ENCODE measurements around the gene PDZRN4. TPM values are rescaled to one million over a fixed set of nuclear protein-coding genes. Genes with fewer than 3 reads are reported as not detected.

Gene PDZRN4
- total and polyA plus RNA-seq, 2 experiments from 2014 or later = 0.90 TPM; not detected in 1

DNA sequence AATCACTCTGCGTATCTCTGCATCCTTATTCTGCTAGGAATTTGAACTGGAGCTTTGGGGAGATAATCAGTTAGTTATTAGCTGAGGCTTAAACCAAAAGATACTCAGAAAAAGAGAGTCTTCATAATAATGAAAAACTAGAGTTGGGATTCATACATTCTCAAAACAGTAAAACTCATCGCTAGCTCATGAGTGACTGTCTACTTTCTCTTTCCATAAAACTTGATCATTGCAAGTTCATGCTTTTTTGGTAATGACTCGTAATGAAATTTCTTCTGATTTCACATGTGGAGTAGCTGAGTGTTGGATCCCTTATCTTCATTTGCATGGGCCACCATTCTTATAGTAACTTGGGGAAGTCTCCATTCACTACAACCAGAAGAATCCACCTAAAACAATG, 397.7 kb downstream of the PDZRN4 start (continued):
- TF ChIP-seq, protein P1, sequence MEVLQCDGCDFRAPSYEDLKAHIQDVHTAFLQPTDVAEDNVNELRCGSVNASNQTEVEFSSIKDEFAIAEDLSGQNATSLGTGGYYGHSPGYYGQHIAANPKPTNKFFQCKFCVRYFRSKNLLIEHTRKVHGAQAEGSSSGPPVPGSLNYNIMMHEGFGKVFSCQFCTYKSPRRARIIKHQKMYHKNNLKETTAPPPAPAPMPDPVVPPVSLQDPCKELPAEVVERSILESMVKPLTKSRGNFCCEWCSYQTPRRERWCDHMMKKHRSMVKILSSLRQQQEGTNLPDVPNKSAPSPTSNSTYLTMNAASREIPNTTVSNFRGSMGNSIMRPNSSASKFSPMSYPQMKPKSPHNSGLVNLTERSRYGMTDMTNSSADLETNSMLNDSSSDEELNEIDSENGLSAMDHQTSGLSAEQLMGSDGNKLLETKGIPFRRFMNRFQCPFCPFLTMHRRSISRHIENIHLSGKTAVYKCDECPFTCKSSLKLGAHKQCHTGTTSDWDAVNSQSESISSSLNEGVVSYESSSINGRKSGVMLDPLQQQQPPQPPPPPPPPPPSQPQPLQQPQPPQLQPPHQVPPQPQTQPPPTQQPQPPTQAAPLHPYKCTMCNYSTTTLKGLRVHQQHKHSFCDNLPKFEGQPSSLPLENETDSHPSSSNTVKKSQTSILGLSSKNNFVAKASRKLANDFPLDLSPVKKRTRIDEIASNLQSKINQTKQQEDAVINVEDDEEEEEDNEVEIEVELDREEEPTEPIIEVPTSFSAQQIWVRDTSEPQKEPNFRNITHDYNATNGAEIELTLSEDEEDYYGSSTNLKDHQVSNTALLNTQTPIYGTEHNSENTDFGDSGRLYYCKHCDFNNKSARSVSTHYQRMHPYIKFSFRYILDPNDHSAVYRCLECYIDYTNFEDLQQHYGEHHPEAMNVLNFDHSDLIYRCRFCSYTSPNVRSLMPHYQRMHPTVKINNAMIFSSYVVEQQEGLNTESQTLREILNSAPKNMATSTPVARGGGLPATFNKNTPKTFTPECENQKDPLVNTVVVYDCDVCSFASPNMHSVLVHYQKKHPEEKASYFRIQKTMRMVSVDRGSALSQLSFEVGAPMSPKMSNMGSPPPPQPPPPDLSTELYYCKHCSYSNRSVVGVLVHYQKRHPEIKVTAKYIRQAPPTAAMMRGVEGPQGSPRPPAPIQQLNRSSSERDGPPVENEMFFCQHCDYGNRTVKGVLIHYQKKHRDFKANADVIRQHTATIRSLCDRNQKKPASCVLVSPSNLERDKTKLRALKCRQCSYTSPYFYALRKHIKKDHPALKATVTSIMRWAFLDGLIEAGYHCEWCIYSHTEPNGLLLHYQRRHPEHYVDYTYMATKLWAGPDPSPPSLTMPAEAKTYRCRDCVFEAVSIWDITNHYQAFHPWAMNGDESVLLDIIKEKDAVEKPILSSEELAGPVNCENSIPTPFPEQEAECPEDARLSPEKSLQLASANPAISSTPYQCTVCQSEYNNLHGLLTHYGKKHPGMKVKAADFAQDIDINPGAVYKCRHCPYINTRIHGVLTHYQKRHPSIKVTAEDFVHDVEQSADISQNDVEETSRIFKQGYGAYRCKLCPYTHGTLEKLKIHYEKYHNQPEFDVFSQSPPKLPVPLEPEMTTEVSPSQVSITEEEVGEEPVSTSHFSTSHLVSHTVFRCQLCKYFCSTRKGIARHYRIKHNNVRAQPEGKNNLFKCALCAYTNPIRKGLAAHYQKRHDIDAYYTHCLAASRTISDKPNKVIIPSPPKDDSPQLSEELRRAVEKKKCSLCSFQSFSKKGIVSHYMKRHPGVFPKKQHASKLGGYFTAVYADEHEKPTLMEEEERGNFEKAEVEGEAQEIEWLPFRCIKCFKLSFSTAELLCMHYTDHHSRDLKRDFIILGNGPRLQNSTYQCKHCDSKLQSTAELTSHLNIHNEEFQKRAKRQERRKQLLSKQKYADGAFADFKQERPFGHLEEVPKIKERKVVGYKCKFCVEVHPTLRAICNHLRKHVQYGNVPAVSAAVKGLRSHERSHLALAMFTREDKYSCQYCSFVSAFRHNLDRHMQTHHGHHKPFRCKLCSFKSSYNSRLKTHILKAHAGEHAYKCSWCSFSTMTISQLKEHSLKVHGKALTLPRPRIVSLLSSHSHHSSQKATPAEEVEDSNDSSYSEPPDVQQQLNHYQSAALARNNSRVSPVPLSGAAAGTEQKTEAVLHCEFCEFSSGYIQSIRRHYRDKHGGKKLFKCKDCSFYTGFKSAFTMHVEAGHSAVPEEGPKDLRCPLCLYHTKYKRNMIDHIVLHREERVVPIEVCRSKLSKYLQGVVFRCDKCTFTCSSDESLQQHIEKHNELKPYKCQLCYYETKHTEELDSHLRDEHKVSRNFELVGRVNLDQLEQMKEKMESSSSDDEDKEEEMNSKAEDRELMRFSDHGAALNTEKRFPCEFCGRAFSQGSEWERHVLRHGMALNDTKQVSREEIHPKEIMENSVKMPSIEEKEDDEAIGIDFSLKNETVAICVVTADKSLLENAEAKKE (CRISPR knock-in tag; IDR thresholded peaks at IDR 0.05) = no peak
- TF ChIP-seq, protein P2, sequence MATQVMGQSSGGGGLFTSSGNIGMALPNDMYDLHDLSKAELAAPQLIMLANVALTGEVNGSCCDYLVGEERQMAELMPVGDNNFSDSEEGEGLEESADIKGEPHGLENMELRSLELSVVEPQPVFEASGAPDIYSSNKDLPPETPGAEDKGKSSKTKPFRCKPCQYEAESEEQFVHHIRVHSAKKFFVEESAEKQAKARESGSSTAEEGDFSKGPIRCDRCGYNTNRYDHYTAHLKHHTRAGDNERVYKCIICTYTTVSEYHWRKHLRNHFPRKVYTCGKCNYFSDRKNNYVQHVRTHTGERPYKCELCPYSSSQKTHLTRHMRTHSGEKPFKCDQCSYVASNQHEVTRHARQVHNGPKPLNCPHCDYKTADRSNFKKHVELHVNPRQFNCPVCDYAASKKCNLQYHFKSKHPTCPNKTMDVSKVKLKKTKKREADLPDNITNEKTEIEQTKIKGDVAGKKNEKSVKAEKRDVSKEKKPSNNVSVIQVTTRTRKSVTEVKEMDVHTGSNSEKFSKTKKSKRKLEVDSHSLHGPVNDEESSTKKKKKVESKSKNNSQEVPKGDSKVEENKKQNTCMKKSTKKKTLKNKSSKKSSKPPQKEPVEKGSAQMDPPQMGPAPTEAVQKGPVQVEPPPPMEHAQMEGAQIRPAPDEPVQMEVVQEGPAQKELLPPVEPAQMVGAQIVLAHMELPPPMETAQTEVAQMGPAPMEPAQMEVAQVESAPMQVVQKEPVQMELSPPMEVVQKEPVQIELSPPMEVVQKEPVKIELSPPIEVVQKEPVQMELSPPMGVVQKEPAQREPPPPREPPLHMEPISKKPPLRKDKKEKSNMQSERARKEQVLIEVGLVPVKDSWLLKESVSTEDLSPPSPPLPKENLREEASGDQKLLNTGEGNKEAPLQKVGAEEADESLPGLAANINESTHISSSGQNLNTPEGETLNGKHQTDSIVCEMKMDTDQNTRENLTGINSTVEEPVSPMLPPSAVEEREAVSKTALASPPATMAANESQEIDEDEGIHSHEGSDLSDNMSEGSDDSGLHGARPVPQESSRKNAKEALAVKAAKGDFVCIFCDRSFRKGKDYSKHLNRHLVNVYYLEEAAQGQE (IDR thresholded peaks at IDR 0.05; ENCODE audit: unreplicated experiment) = no peak
- no peak for TF ChIP-seq STAT1 (IDR thresholded peaks at IDR 0.05; ENCODE audit: unreplicated experiment)
- no peak for TF ChIP-seq ZNF331 (CRISPR knock-in tag; IDR thresholded peaks at IDR 0.05; ENCODE audit: low read depth)
- no peak for TF ChIP-seq CREB1 (CRISPR knock-in tag; IDR thresholded peaks at IDR 0.05; ENCODE audit: low read depth)
- no peak for TF ChIP-seq EZH2 (IDR thresholded peaks at IDR 0.05; ENCODE audit: low read depth, unreplicated experiment)
- no peak for TF ChIP-seq JUNB (IDR thresholded peaks at IDR 0.05; ENCODE audit: unreplicated experiment)
- TF ChIP-seq EZH2phosphoT487 (IDR thresholded peaks at IDR 0.05; ENCODE audit: unreplicated experiment) = no peak
- no peak for TF ChIP-seq ZNF114 (CRISPR knock-in tag; IDR thresholded peaks at IDR 0.05)
